Ishikawa (cell line): Measurements from ENCODE around the gene CASD1.

Experiments
- CEBPB ChIP-seq: IDR thresholded peaks from 2 replicates; pipeline ENCODE4 v1.6.1; 2012
- CREB1 ChIP-seq: IDR thresholded peaks from 2 replicates; pipeline ENCODE4 v1.6.1; 2012; ENCODE audit warnings: low read depth
- EP300 ChIP-seq: IDR thresholded peaks from 2 replicates; pipeline ENCODE4 v1.6.1; 2012; ENCODE audit warnings: borderline replicate concordance
- FOXM1 ChIP-seq: IDR thresholded peaks from 2 replicates; pipeline ENCODE4 v1.6.1; 2012; ENCODE audit warnings: low read depth, borderline replicate concordance
- MAX ChIP-seq: IDR thresholded peaks from 2 replicates; pipeline ENCODE4 v1.6.1; 2012
- NFIC ChIP-seq: IDR thresholded peaks from 2 replicates; pipeline ENCODE4 v1.6.1; 2012
- RAD21 ChIP-seq: IDR thresholded peaks from 2 replicates; pipeline ENCODE4 v1.6.1; 2012; ENCODE audit warnings: low read depth
- TAF1 ChIP-seq: IDR thresholded peaks from 2 replicates; pipeline ENCODE4 v1.6.1; 2012; ENCODE audit warnings: low read depth, mild to moderate bottlenecking
- TCF12 ChIP-seq: IDR thresholded peaks from 2 replicates; pipeline ENCODE4 v1.6.1; 2012; ENCODE audit warnings: low read depth
- TEAD4 ChIP-seq: IDR thresholded peaks from 2 replicates; pipeline ENCODE4 v1.6.1; 2012
- USF1 ChIP-seq: IDR thresholded peaks from 2 replicates; pipeline ENCODE4 v1.6.1; 2012
- YY1 ChIP-seq: IDR thresholded peaks from 2 replicates; pipeline ENCODE4 v1.6.1; 2012; ENCODE audit warnings: low read depth
- ZBTB7A ChIP-seq: IDR thresholded peaks from 2 replicates; pipeline ENCODE4 v1.6.1; 2012; ENCODE audit warnings: low read depth
- TF ChIP-seq, protein P1 (sequence below): IDR thresholded peaks from 2 replicates; pipeline ENCODE4 v1.6.1; 2012; ENCODE audit warnings: low read depth, mild to moderate bottlenecking

GRCh38 chr7:94577357-94577756 lies 67.7 kb downstream of the CASD1 start:
- TF ChIP-seq FOXM1, result no peak
- TF ChIP-seq EP300, result no peak
- TF ChIP-seq YY1, result no peak
- TF ChIP-seq TAF1, result no peak
- no peak for TF ChIP-seq CEBPB
- TF ChIP-seq USF1, result no peak
- TF ChIP-seq RAD21, result no peak
- TF ChIP-seq CREB1, result no peak
- no peak for TF ChIP-seq MAX
- TF ChIP-seq TCF12, result no peak
- TF ChIP-seq NFIC, result no peak
- no peak for TF ChIP-seq TEAD4
- no peak for TF ChIP-seq ZBTB7A
- TF ChIP-seq, protein P1, sequence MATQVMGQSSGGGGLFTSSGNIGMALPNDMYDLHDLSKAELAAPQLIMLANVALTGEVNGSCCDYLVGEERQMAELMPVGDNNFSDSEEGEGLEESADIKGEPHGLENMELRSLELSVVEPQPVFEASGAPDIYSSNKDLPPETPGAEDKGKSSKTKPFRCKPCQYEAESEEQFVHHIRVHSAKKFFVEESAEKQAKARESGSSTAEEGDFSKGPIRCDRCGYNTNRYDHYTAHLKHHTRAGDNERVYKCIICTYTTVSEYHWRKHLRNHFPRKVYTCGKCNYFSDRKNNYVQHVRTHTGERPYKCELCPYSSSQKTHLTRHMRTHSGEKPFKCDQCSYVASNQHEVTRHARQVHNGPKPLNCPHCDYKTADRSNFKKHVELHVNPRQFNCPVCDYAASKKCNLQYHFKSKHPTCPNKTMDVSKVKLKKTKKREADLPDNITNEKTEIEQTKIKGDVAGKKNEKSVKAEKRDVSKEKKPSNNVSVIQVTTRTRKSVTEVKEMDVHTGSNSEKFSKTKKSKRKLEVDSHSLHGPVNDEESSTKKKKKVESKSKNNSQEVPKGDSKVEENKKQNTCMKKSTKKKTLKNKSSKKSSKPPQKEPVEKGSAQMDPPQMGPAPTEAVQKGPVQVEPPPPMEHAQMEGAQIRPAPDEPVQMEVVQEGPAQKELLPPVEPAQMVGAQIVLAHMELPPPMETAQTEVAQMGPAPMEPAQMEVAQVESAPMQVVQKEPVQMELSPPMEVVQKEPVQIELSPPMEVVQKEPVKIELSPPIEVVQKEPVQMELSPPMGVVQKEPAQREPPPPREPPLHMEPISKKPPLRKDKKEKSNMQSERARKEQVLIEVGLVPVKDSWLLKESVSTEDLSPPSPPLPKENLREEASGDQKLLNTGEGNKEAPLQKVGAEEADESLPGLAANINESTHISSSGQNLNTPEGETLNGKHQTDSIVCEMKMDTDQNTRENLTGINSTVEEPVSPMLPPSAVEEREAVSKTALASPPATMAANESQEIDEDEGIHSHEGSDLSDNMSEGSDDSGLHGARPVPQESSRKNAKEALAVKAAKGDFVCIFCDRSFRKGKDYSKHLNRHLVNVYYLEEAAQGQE, result no peak
